ENCODE results near the gene METTL17.

DNA sequence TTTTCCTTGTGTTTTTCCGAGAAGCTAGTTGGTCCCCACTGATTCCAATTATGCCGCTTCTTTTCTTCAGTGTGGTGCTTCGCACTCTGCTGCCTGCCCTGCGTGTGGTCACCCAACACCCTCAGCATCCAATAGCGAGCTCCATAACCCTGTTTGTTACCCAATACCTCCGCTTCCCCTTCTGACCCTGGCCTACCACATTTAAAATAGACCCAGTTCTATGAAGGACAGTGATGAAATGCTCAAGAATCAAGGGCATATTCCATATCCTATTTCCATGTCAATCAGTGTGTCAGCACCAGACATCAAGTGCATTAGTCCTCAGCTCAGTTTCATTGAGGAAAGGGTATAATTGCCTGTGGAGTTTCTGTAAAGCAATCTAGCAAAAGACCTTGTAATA lies 25.5 kb downstream of the METTL17 start:
- TF ChIP-seq, protein P1, sequence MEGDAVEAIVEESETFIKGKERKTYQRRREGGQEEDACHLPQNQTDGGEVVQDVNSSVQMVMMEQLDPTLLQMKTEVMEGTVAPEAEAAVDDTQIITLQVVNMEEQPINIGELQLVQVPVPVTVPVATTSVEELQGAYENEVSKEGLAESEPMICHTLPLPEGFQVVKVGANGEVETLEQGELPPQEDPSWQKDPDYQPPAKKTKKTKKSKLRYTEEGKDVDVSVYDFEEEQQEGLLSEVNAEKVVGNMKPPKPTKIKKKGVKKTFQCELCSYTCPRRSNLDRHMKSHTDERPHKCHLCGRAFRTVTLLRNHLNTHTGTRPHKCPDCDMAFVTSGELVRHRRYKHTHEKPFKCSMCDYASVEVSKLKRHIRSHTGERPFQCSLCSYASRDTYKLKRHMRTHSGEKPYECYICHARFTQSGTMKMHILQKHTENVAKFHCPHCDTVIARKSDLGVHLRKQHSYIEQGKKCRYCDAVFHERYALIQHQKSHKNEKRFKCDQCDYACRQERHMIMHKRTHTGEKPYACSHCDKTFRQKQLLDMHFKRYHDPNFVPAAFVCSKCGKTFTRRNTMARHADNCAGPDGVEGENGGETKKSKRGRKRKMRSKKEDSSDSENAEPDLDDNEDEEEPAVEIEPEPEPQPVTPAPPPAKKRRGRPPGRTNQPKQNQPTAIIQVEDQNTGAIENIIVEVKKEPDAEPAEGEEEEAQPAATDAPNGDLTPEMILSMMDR (IDR thresholded peaks at IDR 0.05), result no peak
- TF ChIP-seq POLR2AphosphoS5 (IDR thresholded peaks at IDR 0.05) (no peak), POLR2A (IDR thresholded peaks at IDR 0.05; ENCODE audit: low read depth) (no peak)
